SK-N-SH (cell line): ENCODE results near the gene MX2. TPM values are rescaled to one million over a fixed set of nuclear protein-coding genes. Genes with fewer than 3 reads are reported as not detected.

ENCODE experiments used
- CTCF ChIA-PET: fragments of 300-600, 350-600 bp; formaldehyde crosslinking; extraction: SDS; loops from one replicate; lab custom pipeline; 2021; lab: Yijun Ruan, JAX
- POLR2A ChIA-PET: fragments of 350-600 bp; sonication (Branson Sonifier 250); formaldehyde crosslinking; extraction: SDS; loops from one replicate; lab custom pipeline; 2020; ENCODE audit warnings: antibody characterized with exemption, inconsistent platforms; lab: Yijun Ruan, JAX
- DNase-seq: peaks from one replicate; pipeline ENCODE4 v3.0.0; 2012
- H2AFZ ChIP-seq: fragments of 200-600 bp; sonication (generic); 2 replicates; pipeline ENCODE4 v1.8.1; 2016; ENCODE audit warnings: antibody characterized with exemption, mild to moderate bottlenecking, low read depth
- H3F3A ChIP-seq: fragments of 200-600 bp; sonication (generic); replicated peaks from 2 replicates; pipeline ENCODE3; 2016; ENCODE audit warnings: antibody characterized with exemption, mild to moderate bottlenecking; ENCODE audit not compliant: insufficient read depth
- H3K27ac ChIP-seq, 2 experiments: fragments of 200-500 bp in 1 of 2; fragments of 200-600 bp in 1 of 2; sonication (Bioruptor generic) in 1 of 2; sonication (generic), shearing (Covaris generic) in 1 of 2; 2 replicates each; pipeline versions ENCODE4 v1.5.1 to v1.6.1; 2014 to 2016; ENCODE audit warnings: low read depth in 2 of 2, inconsistent platforms in 1 of 2, low read length in 1 of 2, mild to moderate bottlenecking in 1 of 2, mixed read lengths in 1 of 2
- H3K27me3 ChIP-seq: fragments of 200-600 bp; sonication (generic), shearing (Covaris generic); 2 replicates; pipeline ENCODE4 v1.6.1; 2016; ENCODE audit warnings: mixed run types; ENCODE audit not compliant: insufficient read depth
- H3K36me3 ChIP-seq, 2 experiments: fragments of 200-500 bp in 1 of 2; fragments of 200-600 bp in 1 of 2; sonication (Bioruptor generic) in 1 of 2; sonication (generic) in 1 of 2; replicated peaks in 1 of 2; 2 replicates each; pipeline versions ENCODE3 to v1.5.1; 2014 to 2016; ENCODE audit warnings: low read length in 1 of 2, mild to moderate bottlenecking in 1 of 2; ENCODE audit not compliant: insufficient read depth in 2 of 2, control insufficient read depth in 1 of 2
- H3K4me1 ChIP-seq, 2 experiments: fragments of 200-500 bp in 1 of 2; fragments of 200-600 bp in 1 of 2; sonication (Bioruptor generic) in 1 of 2; sonication (generic), shearing (Covaris generic) in 1 of 2; 2 replicates each; pipeline versions ENCODE4 v1.5.1 to v1.6.1; 2014 to 2016; ENCODE audit warnings: low read depth in 1 of 2, low read length in 1 of 2, mixed run types in 1 of 2; ENCODE audit not compliant: insufficient read depth in 2 of 2, control insufficient read depth in 1 of 2
- H3K4me2 ChIP-seq: fragments of 200-600 bp; sonication (generic), shearing (Covaris generic); 2 replicates; pipeline ENCODE4 v1.6.1; 2017; ENCODE audit warnings: mixed run types
- H3K4me3 ChIP-seq, 2 experiments: fragments of 200-500 bp in 1 of 2; fragments of 200-600 bp in 1 of 2; sonication (Bioruptor generic) in 1 of 2; sonication (generic), shearing (Covaris generic) in 1 of 2; 2 replicates each; pipeline versions ENCODE4 v1.5.1 to v1.8.1; 2014 to 2016; ENCODE audit warnings: low read depth in 2 of 2, inconsistent platforms in 1 of 2, low read length in 1 of 2, mild to moderate bottlenecking in 1 of 2, mixed read lengths in 1 of 2, moderate library complexity in 1 of 2
- H3K79me2 ChIP-seq: fragments of 200-600 bp; sonication (generic); 2 replicates; pipeline ENCODE4 v1.8.1; 2017; ENCODE audit warnings: mild to moderate bottlenecking; ENCODE audit not compliant: insufficient read depth
- H3K9ac ChIP-seq: fragments of 200-600 bp; sonication (generic); 2 replicates; pipeline ENCODE4 v1.6.1; 2017; ENCODE audit warnings: mixed run types
- H3K9me2 ChIP-seq: fragments of 200-600 bp; sonication (generic); 2 replicates; pipeline ENCODE4 v1.6.1; 2017; ENCODE audit warnings: mixed run types
- H3K9me3 ChIP-seq: fragments of 200-600 bp; sonication (generic); 2 replicates; pipeline ENCODE4 v1.6.1; 2017; ENCODE audit warnings: mixed run types, mild to moderate bottlenecking, moderate library complexity
- H4K20me1 ChIP-seq: fragments of 200-600 bp; sonication (generic); 2 replicates; pipeline ENCODE4 v1.6.1; 2017; ENCODE audit warnings: mild to moderate bottlenecking, mixed run types; ENCODE audit not compliant: insufficient read depth
- CHD2 ChIP-seq: fragments of 150-350 bp; IDR thresholded peaks from 2 replicates; pipeline ENCODE4 v1.6.1; 2018; ENCODE audit warnings: low read length; ENCODE audit not compliant: partially characterized antibody
- EP300 ChIP-seq, 2 experiments: IDR thresholded peaks; 2 replicates each; pipeline versions ENCODE4 v1.4.0 to v1.6.1; 2012; ENCODE audit warnings: borderline replicate concordance in 1 of 2, low read depth in 1 of 2, low read length in 1 of 2
- FOXM1 ChIP-seq: IDR thresholded peaks from 2 replicates; pipeline ENCODE4 v1.4.0; 2012; ENCODE audit warnings: low read depth, mild to moderate bottlenecking
- NFIC ChIP-seq: IDR thresholded peaks from 2 replicates; pipeline ENCODE4 v1.4.0; 2012; ENCODE audit warnings: borderline replicate concordance
- SIN3A ChIP-seq: IDR thresholded peaks from 2 replicates; pipeline ENCODE4 v1.6.1; 2012; ENCODE audit warnings: low read depth, mild to moderate bottlenecking, low read length, moderate library complexity, borderline replicate concordance
- WGBS: methylation state at CpG from one replicate; pipeline ENCODE4 v1.1.6; 2017; ENCODE audit warnings: low lambda C conversion rate; 5-methylcytosine and 5-hydroxymethylcytosine counted together
- polyA plus RNA-seq, 3 experiments: library from polyadenylated mRNA; depleted of rRNA; stranded (reverse); fragments of >200 nt; gene quantifications; 2 replicates each; pipeline ENCODE4 v1.2.3, GENCODE V29; 2012
- TF ChIP-seq, protein P1 (sequence below): fragments of 200-600 bp; sonication (generic); IDR thresholded peaks from 2 replicates; pipeline ENCODE4 v1.6.1; 2017; ENCODE audit warnings: antibody characterized with exemption, mild to moderate bottlenecking, moderate library complexity

Gene MX2
- polyA plus RNA-seq, 1 of the 3 experiments (the other 2 are of a cell fraction) = 0.08 TPM

- H3K4me2 ChIP-seq = no peak overlapping the region
- no peak for DNase-seq
- H3K9ac ChIP-seq = no peak overlapping the region
- ChIA-PET CTCF (no interaction called here), POLR2A (no interaction called here)
- peaks cover 4% of the 10 kb centered on the region for H3F3A ChIP-seq
- H3K27ac ChIP-seq = no peak overlapping the region
- H3K4me3 ChIP-seq = no peak overlapping the region
- no peak overlapping the region for H2AFZ ChIP-seq
- TF ChIP-seq FOXM1 (no peak), SIN3A (no peak), EP300 (IDR thresholded peaks at IDR 0.05; ENCODE audit: borderline replicate concordance in 1 of 2, low read depth in 1 of 2, low read length in 1 of 2) (no peak)
- H3K9me3 ChIP-seq = no peaks in the 10 kb centered on the region
- no peaks in the 10 kb centered on the region for H3K9me2 ChIP-seq
- H4K20me1 ChIP-seq = no peaks in the 10 kb centered on the region
- no peaks in the 10 kb centered on the region for H3K36me3 ChIP-seq
- H3K79me2 ChIP-seq = no peaks in the 10 kb centered on the region
- H3K4me1 ChIP-seq = peaks cover 0 to 2% of the 10 kb centered on the region in 2 experiments; a peak in 1 of 4 replicates
- WGBS = 96% methylated on average over 3 of the region's 6 CpGs
- H3K27me3 ChIP-seq = no peaks in the 10 kb centered on the region
Measured at GRCh38 chr21:41418393-41418792, 56.6 kb downstream of the MX2 start.

DNA sequence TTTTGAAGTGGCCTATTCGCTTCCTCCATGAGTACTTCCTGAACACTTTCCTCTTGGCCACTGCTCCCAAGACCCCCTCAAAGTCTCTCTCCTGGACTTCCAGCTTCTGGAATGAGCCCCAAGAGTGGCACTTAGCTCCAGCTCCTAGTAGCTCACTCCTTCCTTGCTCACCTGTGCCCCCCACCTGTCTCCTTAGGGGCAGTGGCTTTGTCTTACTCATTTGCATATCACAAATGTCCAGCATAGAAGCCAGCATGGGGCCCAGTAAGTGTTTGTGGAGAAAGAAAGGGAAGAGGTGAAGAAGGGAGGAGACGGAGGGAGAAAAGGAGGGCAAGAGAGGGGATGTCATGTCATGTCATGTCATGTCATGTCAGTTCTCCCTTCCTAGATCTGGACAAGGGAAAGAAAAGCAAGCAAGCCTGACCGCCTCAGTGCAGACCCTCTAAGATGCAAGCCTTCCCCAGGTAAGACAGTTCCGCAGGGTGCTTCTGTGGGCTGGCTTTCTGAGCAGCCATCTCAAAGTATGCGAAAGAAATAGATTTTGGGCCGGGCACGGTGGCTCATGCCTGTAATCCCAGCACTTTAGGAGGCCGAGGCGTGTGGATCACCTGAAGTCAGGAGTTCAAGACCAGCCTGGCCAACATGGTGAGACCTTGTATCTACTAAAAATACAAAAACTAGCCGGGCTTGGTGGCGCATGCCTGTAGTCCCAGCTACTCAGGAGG, 57.3 kb downstream of the MX2 start:
- Histone ChIP-seq H3K4me2 (no peak overlapping the region), H3K36me3 (no peaks in the 10 kb centered on the region), H3K27me3 (no peaks in the 10 kb centered on the region), H3K27ac (no peak overlapping the region), H3K4me3 (no peak overlapping the region), H2AFZ (no peak overlapping the region), H3F3A (peaks cover 4% of the 10 kb centered on the region), H3K9me3 (no peaks in the 10 kb centered on the region), H4K20me1 (no peaks in the 10 kb centered on the region), H3K4me1 (peaks cover 0 to 2% of the 10 kb centered on the region in 2 experiments; a peak in 1 of 4 replicates)
- ChIA-PET POLR2A (no interaction called here), CTCF (no interaction called here)
- DNase-seq = no peak
- TF ChIP-seq SIN3A = no peak
- TF ChIP-seq, protein P1, sequence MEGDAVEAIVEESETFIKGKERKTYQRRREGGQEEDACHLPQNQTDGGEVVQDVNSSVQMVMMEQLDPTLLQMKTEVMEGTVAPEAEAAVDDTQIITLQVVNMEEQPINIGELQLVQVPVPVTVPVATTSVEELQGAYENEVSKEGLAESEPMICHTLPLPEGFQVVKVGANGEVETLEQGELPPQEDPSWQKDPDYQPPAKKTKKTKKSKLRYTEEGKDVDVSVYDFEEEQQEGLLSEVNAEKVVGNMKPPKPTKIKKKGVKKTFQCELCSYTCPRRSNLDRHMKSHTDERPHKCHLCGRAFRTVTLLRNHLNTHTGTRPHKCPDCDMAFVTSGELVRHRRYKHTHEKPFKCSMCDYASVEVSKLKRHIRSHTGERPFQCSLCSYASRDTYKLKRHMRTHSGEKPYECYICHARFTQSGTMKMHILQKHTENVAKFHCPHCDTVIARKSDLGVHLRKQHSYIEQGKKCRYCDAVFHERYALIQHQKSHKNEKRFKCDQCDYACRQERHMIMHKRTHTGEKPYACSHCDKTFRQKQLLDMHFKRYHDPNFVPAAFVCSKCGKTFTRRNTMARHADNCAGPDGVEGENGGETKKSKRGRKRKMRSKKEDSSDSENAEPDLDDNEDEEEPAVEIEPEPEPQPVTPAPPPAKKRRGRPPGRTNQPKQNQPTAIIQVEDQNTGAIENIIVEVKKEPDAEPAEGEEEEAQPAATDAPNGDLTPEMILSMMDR = no peak
- TF ChIP-seq CHD2 = no peak
- no peak for TF ChIP-seq NFIC
- TF ChIP-seq, all 33 proteins: peak for 0
- no peaks in the 10 kb centered on the region for H3K79me2 ChIP-seq
- 93% methylated on average over 8 of the region's 11 CpGs for WGBS
- H3K9me2 ChIP-seq = no peaks in the 10 kb centered on the region
- no peak overlapping the region for H3K9ac ChIP-seq
